GM23248 (cell line): Measurements from ENCODE around the gene FOXP2.

Experiments used
- EZH2 ChIP-seq: fragments of 200-600 bp; sonication (generic); IDR thresholded peaks from 2 replicates; pipeline ENCODE4 v1.6.1; 2018; ENCODE audit warnings: antibody characterized with exemption, mild to moderate bottlenecking; ENCODE audit not compliant: insufficient read depth, poor library complexity, severe bottlenecking
- EZH2phosphoT487 ChIP-seq: fragments of 200-600 bp; sonication (generic); IDR thresholded peaks from 2 replicates; pipeline ENCODE4 v1.6.1; 2018; ENCODE audit warnings: antibody characterized with exemption, moderate library complexity, mild to moderate bottlenecking, low read depth; ENCODE audit not compliant: insufficient read depth

GRCh38 chr7:114426382-114426781, 11.8 kb downstream of the FOXP2 start:
- TF ChIP-seq EZH2: no peak
- TF ChIP-seq EZH2phosphoT487: no peak
